ENCODE results near the gene TRAM2.

TRAM2 gene

GRCh38 chr6:52546678-52547077 lies 30.2 kb downstream of the TRAM2 start:
- DNase-seq (ENCODE audit: low read depth in 2 of 2), result no peak

GRCh38 chr6:52546192-52546591 lies 30.7 kb downstream of the TRAM2 start:
- DNase-seq (ENCODE audit: low read depth in 2 of 2), result no peak

- no peak for DNase-seq (ENCODE audit: low read depth in 2 of 2)
Measured at GRCh38 chr6:52545406-52546119, 31.3 kb downstream of the TRAM2 start.

- DNase-seq (ENCODE audit: low read depth in 2 of 2), result no peak
Measured at GRCh38 chr6:52544602-52545405, 32.1 kb downstream of the TRAM2 start.

- DNase-seq (ENCODE audit: low read depth in 2 of 2), result no peak
Measured at GRCh38 chr6:52543729-52544601, 32.9 kb downstream of the TRAM2 start.

GRCh38 chr6:52543262-52543661 lies 33.6 kb downstream of the TRAM2 start:
- DNase-seq (ENCODE audit: low read depth in 2 of 2), result no peak

- no peak for DNase-seq (ENCODE audit: low read depth in 2 of 2)
Measured at GRCh38 chr6:52541135-52541534, 35.7 kb downstream of the TRAM2 start.

- DNase-seq (ENCODE audit: low read depth in 2 of 2), result no peak
Measured at GRCh38 chr6:52540286-52540902, 36.5 kb downstream of the TRAM2 start.

- DNase-seq (ENCODE audit: low read depth in 2 of 2), result peak in 1 of 2 experiments; percentile 44
Measured at GRCh38 chr6:52539607-52540006, 37.3 kb downstream of the TRAM2 start.

GRCh38 chr6:52538901-52539354 lies 37.9 kb downstream of the TRAM2 start:
- peak; percentile 84 to 87 for DNase-seq (ENCODE audit: low read depth in 2 of 2)

GRCh38 chr6:52538252-52538900 lies 38.5 kb downstream of the TRAM2 start:
- no peak for DNase-seq (ENCODE audit: low read depth in 2 of 2)

GRCh38 chr6:52537001-52537753 lies 39.7 kb downstream of the TRAM2 start:
- no peak for DNase-seq (ENCODE audit: low read depth in 2 of 2)

GRCh38 chr6:52536424-52536916 lies 40.4 kb downstream of the TRAM2 start:
- DNase-seq (ENCODE audit: low read depth in 2 of 2), result no peak

GRCh38 chr6:52535711-52536423 lies 41.0 kb downstream of the TRAM2 start:
- DNase-seq (ENCODE audit: low read depth in 2 of 2), result no peak

- DNase-seq (ENCODE audit: low read depth in 2 of 2), result no peak
Measured at GRCh38 chr6:52534966-52535390, 41.9 kb downstream of the TRAM2 start.

GRCh38 chr6:52534363-52534762 lies 42.5 kb downstream of the TRAM2 start:
- no peak for DNase-seq (ENCODE audit: low read depth in 2 of 2)

GRCh38 chr6:52533491-52533890 lies 43.4 kb downstream of the TRAM2 start:
- no peak for DNase-seq (ENCODE audit: low read depth in 2 of 2)

GRCh38 chr6:52532457-52532856 lies 44.4 kb downstream of the TRAM2 start:
- DNase-seq (ENCODE audit: low read depth in 2 of 2), result peak in 1 of 2 experiments; percentile 44

- DNase-seq (ENCODE audit: low read depth in 2 of 2), result no peak
Measured at GRCh38 chr6:52531834-52532233, 45.0 kb downstream of the TRAM2 start.
